Adipose tissue (tissue), 3 donors: ENCODE measurements around the gene LAMC2. TPM values are rescaled to one million over a fixed set of nuclear protein-coding genes. Genes with fewer than 3 reads are reported as not detected.
"Not testable (repeated sequence)": the region's sequence is repeated elsewhere in the genome, so short reads cannot be mapped to it uniquely, and the experiment has no call there.

Source experiments
- H3K27ac ChIP-seq: one replicate; pipeline ENCODE4 v1.5.1; 2013; ENCODE audit warnings: low read depth, low read length
- WGBS, 3 donors: extraction: QIAGEN DNeasy Blood & Tissue Kit; methylation state at CpG; one replicate each; pipeline ENCODE4 v1.1.7; 2013; 5-methylcytosine and 5-hydroxymethylcytosine counted together
- polyA plus RNA-seq, 3 donors: library from polyadenylated mRNA; stranded (reverse); fragments of 200-250 nt; gene quantifications; one replicate each; pipeline ENCODE4 v1.2.3, GENCODE V29; 2013
- donor health status: healthy with polysubstance abuse.
- donor health status: Bipolar disorder and iron deficiency.
- donor health status: healthy.

LAMC2 gene
- polyA plus RNA-seq = 1 to 10 TPM; 2.0 to 3.8 (median 2.0) TPM

GRCh38 chr1:183185941-183186490, at the start of gene LAMC2:
TSS of gene LAMC2 (plus strand) at chr1:183186264. CDS start at chr1:183186353, 89 bp downstream.
- 12 to 31% (median 24%) methylated on average over 22 to 30 of the region's 30 CpGs for WGBS, 3 donors
- H3K27ac ChIP-seq = no peak within 1 kb of the TSS

- H3K27ac ChIP-seq = no peak overlapping the region
- WGBS, 3 donors = 53 to 78% (median 67%) methylated on average over 3 of the region's 3 CpGs
Measured at GRCh38 chr1:183137782-183138181, 48.3 kb upstream of the LAMC2 start.

GRCh38 chr1:183138301-183138700, 47.8 kb upstream of the LAMC2 start:
- H3K27ac ChIP-seq = no peak overlapping the region
- 67 to 70% (median 68%) methylated on average over 4 of the region's 4 CpGs for WGBS, 3 donors

GRCh38 chr1:183139281-183139942, 46.7 kb upstream of the LAMC2 start:
- 74 to 77% (median 76%) methylated on average over 4 of the region's 4 CpGs for WGBS, 3 donors
- no peak overlapping the region for H3K27ac ChIP-seq

- H3K27ac ChIP-seq = no peak overlapping the region
Measured at GRCh38 chr1:183140633-183141032, 45.4 kb upstream of the LAMC2 start.

GRCh38 chr1:183142171-183142570, 43.9 kb upstream of the LAMC2 start:
- no peak overlapping the region for H3K27ac ChIP-seq
- WGBS, 3 donors = 77 to 90% (median 87%) methylated on average over 2 of the region's 2 CpGs

- H3K27ac ChIP-seq = no peak overlapping the region
- 64 to 86% (median 69%) methylated on average over 7 of the region's 7 CpGs for WGBS, 3 donors
Measured at GRCh38 chr1:183143576-183144315, 42.3 kb upstream of the LAMC2 start.

- H3K27ac ChIP-seq = no peak overlapping the region
- WGBS, 3 donors = 43 to 65% (median 63%) methylated on average over 3 of the region's 3 CpGs
Measured at GRCh38 chr1:183144752-183145151, 41.3 kb upstream of the LAMC2 start.

- whole genome bisulfite sequencing, 3 donors = 87 to 95% (median 89%) methylated on average over 2 of the region's 2 CpGs
- no peak overlapping the region for H3K27ac ChIP-seq
Measured at GRCh38 chr1:183147735-183148134, 38.3 kb upstream of the LAMC2 start.

GRCh38 chr1:183148599-183148998, 37.5 kb upstream of the LAMC2 start:
- H3K27ac ChIP-seq = no peak overlapping the region
- WGBS, 3 donors = 40 to 51% (median 47%) methylated on average over 5 of the region's 5 CpGs

- 75 to 94% (median 86%) methylated on average over 1 of the region's 1 CpG for WGBS, 3 donors
- H3K27ac ChIP-seq = no peak overlapping the region
Measured at GRCh38 chr1:183149273-183149672, 36.8 kb upstream of the LAMC2 start.

GRCh38 chr1:183150032-183150431, 36.0 kb upstream of the LAMC2 start:
- not testable (repeated sequence) for H3K27ac ChIP-seq
- WGBS, 3 donors = 90 to 92% (median 91%) methylated on average over 1 of the region's 1 CpG

GRCh38 chr1:183150445-183150844, 35.6 kb upstream of the LAMC2 start:
- H3K27ac ChIP-seq = no peak overlapping the region

- WGBS, 3 donors = 87 to 91% (median 89%) methylated on average over 7 of the region's 7 CpGs
- no peak overlapping the region for H3K27ac ChIP-seq
Measured at GRCh38 chr1:183152180-183152579, 33.9 kb upstream of the LAMC2 start.

- WGBS, 3 donors = 86 to 91% (median 91%) methylated on average over 2 of the region's 2 CpGs
- no peak overlapping the region for H3K27ac ChIP-seq
Measured at GRCh38 chr1:183155939-183156338, 30.1 kb upstream of the LAMC2 start.

- WGBS, 3 donors = 74 to 88% (median 88%) methylated on average over 9 of the region's 9 CpGs
- no peak overlapping the region for H3K27ac ChIP-seq
Measured at GRCh38 chr1:183159960-183160359, 26.1 kb upstream of the LAMC2 start.

GRCh38 chr1:183161391-183161790, 24.7 kb upstream of the LAMC2 start:
- 76 to 85% (median 84%) methylated on average over 3 of the region's 3 CpGs for WGBS, 3 donors
- no peak overlapping the region for H3K27ac ChIP-seq

- 81 to 94% (median 90%) methylated on average over 3 of the region's 3 CpGs for WGBS, 3 donors
- no peak overlapping the region for H3K27ac ChIP-seq
Measured at GRCh38 chr1:183163316-183163715, 22.7 kb upstream of the LAMC2 start.

- WGBS, 3 donors = 72 to 85% (median 76%) methylated on average over 1 of the region's 1 CpG
- H3K27ac ChIP-seq = no peak overlapping the region
Measured at GRCh38 chr1:183164340-183164739, 21.7 kb upstream of the LAMC2 start.

GRCh38 chr1:183164963-183165362, 21.1 kb upstream of the LAMC2 start:
- 95 to 99% (median 96%) methylated on average over 4 of the region's 4 CpGs for WGBS, 3 donors
- no peak overlapping the region for H3K27ac ChIP-seq
